ENCODE results near the gene CTCF.
A peak's percentile ranks its signal among the peaks of the same experiment; 100 is the strongest.
"Not testable (repeated sequence)": the region's sequence is repeated elsewhere in the genome, so short reads cannot be mapped to it uniquely, and the experiment has no call there.

The CTCF gene

GRCh38 chr16:67533987-67534386 is 28.3 kb upstream of the CTCF start:
- not testable (repeated sequence) for DNase-seq (ENCODE audit: low spot score)

GRCh38 chr16:67534431-67534830 is 27.9 kb upstream of the CTCF start:
- DNase-seq (ENCODE audit: low spot score) = no peak

- no peak for DNase-seq (ENCODE audit: low spot score)
Observed at GRCh38 chr16:67535201-67535600, 27.1 kb upstream of the CTCF start.

- no peak for DNase-seq (ENCODE audit: low spot score)
Observed at GRCh38 chr16:67537270-67537635, 25.1 kb upstream of the CTCF start.

GRCh38 chr16:67537636-67538591 is 24.4 kb upstream of the CTCF start:
- DNase-seq (ENCODE audit: low spot score) = no peak

GRCh38 chr16:67538666-67539101 is 23.6 kb upstream of the CTCF start:
- DNase-seq (ENCODE audit: low spot score) = no peak

- DNase-seq (ENCODE audit: low spot score) = no peak
Observed at GRCh38 chr16:67539271-67539670, 23.1 kb upstream of the CTCF start.

GRCh38 chr16:67539691-67540635 is 22.4 kb upstream of the CTCF start:
- no peak for DNase-seq (ENCODE audit: low spot score)

GRCh38 chr16:67540756-67541155 is 21.6 kb upstream of the CTCF start:
- DNase-seq (ENCODE audit: low spot score) = no peak

GRCh38 chr16:67541391-67542263 is 20.7 kb upstream of the CTCF start:
- no peak for DNase-seq (ENCODE audit: low spot score)

- peak; percentile 45 for DNase-seq (ENCODE audit: low spot score)
Observed at GRCh38 chr16:67542464-67542863, 19.9 kb upstream of the CTCF start.

GRCh38 chr16:67543036-67543435 is 19.3 kb upstream of the CTCF start:
- DNase-seq (ENCODE audit: low spot score) = no peak

- DNase-seq (ENCODE audit: low spot score) = no peak
Observed at GRCh38 chr16:67543582-67543981, 18.7 kb upstream of the CTCF start.

- DNase-seq (ENCODE audit: low spot score) = no peak
Observed at GRCh38 chr16:67544329-67544841, 17.9 kb upstream of the CTCF start.

GRCh38 chr16:67544844-67545664 is 17.3 kb upstream of the CTCF start:
- no peak for DNase-seq (ENCODE audit: low spot score)

- no peak for DNase-seq (ENCODE audit: low spot score)
Observed at GRCh38 chr16:67545665-67546024, 16.7 kb upstream of the CTCF start.

GRCh38 chr16:67546091-67546501 is 16.2 kb upstream of the CTCF start:
- DNase-seq (ENCODE audit: low spot score) = no peak

- DNase-seq (ENCODE audit: low spot score) = peak; percentile 73
Observed at GRCh38 chr16:67546761-67547422, 15.4 kb upstream of the CTCF start.

GRCh38 chr16:67547423-67548264 is 14.7 kb upstream of the CTCF start:
- no peak for DNase-seq (ENCODE audit: low spot score)

All from SK-N-DZ (cell line).